Measurements from ENCODE around the gene CRISPLD2.
"Not testable (repeated sequence)": the region's sequence is repeated elsewhere in the genome, so short reads cannot be mapped to it uniquely, and the experiment has no call there.

Gene CRISPLD2

DNA sequence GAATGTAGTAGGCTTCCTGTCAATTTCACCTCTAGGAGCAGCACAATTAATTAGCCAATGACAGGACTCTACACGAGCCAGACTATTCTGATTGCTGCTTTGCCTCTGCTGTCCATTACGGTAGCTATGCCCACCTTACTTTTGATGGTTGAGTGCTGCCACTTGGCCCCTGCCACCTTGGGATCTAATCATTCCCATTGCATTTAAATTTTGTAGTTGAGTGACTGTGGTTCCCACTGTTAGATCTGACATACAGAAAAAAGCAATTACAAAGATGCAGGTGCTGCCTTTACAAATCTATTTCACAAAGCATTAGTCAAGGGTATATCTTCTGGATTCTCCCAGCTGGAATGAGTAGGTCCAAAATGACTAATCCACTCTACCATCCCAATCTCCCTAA, 39.9 kb downstream of the CRISPLD2 start:
- no peak for DNase-seq (ENCODE audit: low read depth in 2 of 2)

DNA sequence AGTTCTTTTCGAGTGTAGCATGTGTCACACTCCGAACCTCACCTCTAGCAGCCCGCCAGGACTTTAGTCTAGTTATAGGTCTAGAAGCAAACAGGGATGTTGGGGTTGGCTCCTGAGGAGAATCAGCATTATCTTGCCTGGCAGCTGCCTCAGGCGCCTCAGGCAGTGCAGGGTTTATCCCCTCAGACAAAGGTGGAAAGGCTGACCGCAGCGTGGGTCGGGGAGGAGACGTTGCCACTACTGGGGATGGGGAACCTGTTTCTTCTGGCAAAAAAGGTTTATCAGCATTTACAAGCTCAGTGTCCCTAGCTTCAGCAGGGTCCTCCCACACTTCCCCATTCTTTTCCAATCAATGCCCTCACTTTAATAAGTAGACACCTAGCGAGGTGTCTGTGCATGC, 40.6 kb downstream of the CRISPLD2 start:
- no peak for DNase-seq (ENCODE audit: low read depth in 2 of 2)

GRCh38 chr16:84861671-84862070, 41.9 kb downstream of the CRISPLD2 start:
- DNase-seq (ENCODE audit: low read depth in 2 of 2), result no peak

DNA sequence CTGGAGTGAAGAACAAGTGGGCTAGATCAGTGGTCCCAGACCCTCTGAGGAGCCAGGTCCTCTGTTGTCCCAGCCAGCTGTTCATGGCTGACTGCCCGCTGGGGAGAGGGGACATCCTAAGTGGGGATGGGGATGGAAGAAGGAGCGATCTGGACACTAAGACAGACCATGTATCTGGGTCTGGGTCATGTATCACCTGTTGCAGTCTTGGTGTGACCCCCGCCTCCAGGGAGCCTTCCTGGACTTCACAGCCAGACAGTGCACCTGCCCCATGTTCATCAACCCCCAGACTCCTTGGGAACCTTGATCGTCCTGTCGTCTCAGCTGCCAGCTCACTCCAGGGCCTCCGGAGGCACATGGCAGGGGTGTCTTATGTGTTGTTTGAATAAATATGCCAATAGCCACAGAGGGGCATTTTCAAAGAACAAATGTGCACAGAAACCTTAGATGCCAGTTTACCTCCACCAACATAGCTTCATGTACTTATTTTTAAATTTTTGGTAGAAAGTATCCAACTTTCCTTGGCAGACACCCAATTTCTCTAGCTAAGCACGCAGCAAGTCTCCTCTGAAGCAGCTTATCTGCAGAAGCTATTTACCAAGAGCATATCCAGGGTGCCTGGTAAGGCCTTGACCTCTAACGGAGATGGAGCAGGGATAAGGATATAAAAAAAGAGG, 43.2 kb downstream of the CRISPLD2 start:
- no peak for DNase-seq (ENCODE audit: low read depth in 2 of 2)

GRCh38 chr16:84863481-84863814, 43.7 kb downstream of the CRISPLD2 start:
- DNase-seq (ENCODE audit: low read depth in 2 of 2), result no peak

DNA sequence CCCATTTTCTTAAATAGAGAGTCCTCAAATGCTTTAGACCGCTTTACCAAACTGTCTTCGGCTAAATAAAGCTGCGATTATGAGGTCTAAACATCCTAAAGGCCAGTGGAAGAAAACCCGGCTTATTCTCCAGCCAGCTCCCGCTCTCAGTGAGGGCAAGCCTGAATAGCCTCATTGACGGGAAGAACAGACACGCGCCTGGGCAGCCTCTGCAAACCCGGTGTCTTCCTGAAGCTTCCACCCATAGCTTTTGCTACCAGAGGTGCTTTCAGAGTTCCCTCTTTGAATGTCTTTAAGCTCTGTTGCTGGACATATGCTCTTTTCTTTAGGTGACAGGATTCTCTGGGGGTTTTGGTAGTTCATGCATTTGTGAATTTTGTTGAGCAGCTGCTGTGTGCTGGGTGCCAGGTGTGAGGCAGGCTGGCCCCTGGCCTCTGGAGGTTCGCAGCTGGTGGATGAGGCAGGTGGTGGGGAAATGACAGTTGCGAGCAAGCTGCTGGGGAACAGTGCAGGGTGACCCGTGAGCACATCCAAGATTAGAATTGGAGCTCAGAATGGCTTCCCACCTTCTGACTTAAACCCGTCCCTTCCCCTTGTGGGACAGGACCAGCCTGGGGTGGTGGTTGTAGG, 44.7 kb downstream of the CRISPLD2 start:
- no peak for DNase-seq (ENCODE audit: low read depth in 2 of 2)

DNA sequence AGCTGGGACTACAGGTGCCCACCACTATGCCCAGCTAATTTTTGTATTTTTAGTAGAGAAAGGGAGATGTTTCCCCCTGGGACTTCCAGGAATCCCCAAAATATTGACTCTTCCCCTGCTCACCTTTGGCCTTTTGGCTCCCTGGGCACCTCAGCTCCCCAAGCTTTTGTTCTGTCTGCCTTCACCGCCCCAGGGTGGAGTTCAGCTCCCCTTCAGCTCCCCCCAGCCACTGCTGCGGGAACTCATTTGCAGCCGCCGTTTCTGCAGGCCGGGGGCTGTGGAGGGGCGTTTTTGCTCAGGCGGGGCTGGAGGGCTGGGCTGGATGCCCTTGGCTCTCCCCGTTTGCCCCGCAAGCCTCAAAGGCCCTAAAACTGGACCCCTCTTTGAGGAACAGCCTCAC, 47.9 kb downstream of the CRISPLD2 start:
- DNase-seq (ENCODE audit: low read depth in 2 of 2), result no peak

GRCh38 chr16:84868328-84868727, 48.5 kb downstream of the CRISPLD2 start:
- no peak for DNase-seq (ENCODE audit: low read depth in 2 of 2)

GRCh38 chr16:84868829-84869472, 49.2 kb downstream of the CRISPLD2 start:
- DNase-seq (ENCODE audit: low read depth in 2 of 2), result no peak

DNA sequence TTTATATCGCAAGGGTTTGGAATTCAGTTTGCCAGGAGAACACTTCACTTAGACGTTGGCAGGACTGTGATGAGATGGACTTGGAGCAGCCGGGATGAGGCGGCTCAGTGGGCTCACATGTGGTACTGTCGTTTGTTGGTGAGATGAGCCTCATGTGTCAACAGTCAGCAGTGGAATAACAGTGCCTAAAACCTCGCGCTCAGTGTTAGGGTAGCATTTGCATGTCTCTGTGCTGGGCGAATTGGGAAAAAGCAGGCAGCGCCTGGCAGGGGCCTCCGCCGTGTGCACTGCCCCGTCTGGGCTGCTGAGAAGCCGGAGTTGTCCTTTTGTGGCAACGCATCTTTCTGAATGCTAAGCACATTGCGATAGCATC, 49.7 kb downstream of the CRISPLD2 start:
- DNase-seq (ENCODE audit: low read depth in 2 of 2), result no peak

DNA sequence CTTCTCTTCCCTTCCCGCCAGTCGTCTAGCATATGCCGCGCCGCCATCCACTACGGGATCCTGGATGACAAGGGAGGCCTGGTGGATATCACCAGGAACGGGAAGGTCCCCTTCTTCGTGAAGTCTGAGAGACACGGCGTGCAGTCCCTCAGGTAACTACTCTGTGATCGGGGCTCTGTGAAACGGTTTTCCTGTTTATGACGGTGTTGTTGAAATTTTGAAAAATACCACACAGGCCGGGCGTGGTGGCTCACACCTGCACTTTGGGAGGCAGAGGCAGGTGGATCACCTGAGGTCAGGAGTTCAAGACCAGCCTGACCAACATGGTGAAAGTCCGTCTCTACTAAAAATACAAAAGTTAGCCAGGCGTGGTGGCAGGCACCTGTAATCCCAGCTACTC, 53.2 kb downstream of the CRISPLD2 start:
- not testable (repeated sequence) for DNase-seq (ENCODE audit: low read depth in 2 of 2)

GRCh38 chr16:84874004-84874435, 54.2 kb downstream of the CRISPLD2 start:
- DNase-seq (ENCODE audit: low read depth in 2 of 2), result no peak

DNA sequence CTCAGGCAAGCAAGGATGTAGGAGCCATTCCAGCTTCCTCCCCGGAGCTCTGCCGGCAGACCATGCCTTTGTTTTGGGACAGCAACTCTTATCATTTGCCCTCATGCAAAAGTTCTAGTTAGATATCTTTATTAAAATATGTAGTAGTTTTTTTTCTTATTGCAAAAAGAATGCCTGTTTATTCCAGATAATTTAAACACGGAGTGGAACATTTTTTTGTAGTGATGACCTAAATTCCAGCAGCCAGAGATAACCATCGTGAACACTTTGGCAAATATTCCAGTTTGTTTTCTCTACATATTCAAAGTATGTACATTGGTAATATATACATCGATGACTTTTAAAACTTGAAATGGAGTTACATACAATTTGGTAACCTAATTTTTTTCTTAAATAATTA, 54.8 kb downstream of the CRISPLD2 start:
- no peak for DNase-seq (ENCODE audit: low read depth in 2 of 2)

DNA sequence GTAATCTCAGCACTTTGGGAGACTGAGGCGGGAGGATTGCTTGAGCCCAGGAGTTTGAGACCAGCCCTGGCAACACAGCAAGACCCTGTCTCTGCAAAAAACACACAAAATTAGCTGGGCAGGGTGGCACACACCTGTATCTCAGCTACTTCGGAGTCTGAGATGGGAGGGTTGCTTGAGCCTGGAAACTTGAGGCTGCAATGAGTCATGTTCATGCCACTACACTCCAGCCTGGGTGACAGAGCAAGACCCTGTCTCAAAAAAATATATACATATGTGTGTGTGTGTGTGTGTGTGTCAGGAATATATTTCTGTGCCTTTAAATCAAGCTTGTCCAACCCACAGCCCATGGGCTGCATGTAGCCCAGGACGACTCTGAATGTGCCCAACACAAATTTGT, 55.2 kb downstream of the CRISPLD2 start:
- no peak for DNase-seq (ENCODE audit: low read depth in 2 of 2)

- no peak for DNase-seq (ENCODE audit: low read depth in 2 of 2)
Observed at GRCh38 chr16:84875846-84876245, 56.1 kb downstream of the CRISPLD2 start.

DNA sequence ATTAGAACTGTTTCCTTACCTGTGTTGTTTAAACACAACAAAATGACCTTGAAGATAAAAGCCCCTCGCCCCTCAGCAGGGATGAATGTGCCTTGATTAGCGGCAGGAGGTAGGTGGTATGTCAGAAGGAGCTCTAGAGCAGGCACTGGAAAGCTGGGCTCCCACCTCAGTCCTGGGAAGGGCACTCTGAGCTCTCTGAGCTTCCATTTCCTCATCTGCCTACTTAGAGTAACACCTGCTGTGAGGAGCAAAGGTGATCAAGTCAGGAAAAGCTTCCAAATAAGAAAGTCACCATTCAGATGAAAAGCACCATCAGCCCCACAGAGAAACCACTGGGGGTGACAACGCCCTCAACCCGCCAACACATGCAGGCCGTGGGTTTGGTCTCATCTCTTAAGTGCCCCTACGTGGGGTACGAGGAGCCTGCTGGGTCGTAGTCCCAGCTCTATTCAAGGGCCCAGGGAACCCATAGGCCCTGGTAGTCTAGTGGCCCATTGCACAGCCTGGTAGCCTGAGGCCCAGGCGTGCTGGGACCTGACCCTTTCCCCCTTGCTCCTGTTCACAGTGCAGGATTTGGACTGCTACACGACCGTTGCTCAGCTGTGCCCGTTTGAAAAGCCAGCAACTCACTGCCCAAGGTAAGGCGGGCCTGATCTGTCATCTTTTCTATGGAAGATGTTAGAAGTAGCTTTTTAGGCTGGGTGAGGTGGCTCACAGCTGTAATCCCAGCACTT, 57.3 kb downstream of the CRISPLD2 start:
- DNase-seq (ENCODE audit: low read depth in 2 of 2), result no peak

GRCh38 chr16:84878770-84879169, 59.0 kb downstream of the CRISPLD2 start:
- no peak for DNase-seq (ENCODE audit: low read depth in 2 of 2)

GRCh38 chr16:84879569-84880487, 60.0 kb downstream of the CRISPLD2 start:
- no peak for DNase-seq (ENCODE audit: low read depth in 2 of 2)

- DNase-seq (ENCODE audit: low read depth in 2 of 2), result no peak
Observed at GRCh38 chr16:84881702-84882521, 62.1 kb downstream of the CRISPLD2 start.

DNA sequence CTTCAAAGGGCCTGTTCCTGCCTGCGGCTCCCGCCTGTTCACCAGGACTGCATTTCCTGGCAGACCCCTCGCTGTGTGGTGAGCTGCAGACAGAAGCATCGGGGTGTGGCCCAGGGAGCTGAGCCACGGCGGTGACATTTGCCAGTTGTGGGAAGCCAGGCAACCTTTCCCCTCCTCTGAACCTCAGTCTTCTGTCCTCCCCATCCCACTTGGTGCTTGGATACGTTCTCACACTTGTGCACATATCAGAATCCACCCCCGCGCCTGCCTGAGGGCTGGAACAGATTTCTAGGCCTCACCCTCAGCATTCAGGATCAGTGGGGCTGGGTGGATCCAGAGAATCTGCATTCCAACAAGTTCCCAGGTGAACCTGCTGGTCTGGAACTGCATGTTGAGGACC, 63.5 kb downstream of the CRISPLD2 start:
- DNase-seq (ENCODE audit: low read depth in 2 of 2), result no peak

DNA sequence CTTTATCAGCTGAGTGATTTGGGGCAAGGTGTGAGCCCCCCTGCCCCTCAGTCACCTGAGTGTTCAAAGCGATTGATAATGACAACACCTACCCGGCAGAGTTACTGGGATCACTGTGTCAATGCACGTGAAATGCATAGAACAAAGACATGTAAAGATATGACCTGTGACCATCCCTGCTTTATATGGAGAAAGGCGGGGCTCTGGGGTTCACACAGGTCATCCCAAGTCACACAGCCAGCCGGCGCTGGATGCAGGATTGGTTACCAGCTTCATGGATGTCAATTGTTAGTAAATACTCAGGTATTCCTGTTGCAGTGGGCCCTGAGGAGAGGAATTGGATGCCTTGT, 64.4 kb downstream of the CRISPLD2 start:
- DNase-seq (ENCODE audit: low read depth in 2 of 2), result no peak

Data from stimulated activated CD8-positive, alpha-beta memory T cell treated with anti-CD3 and anti-CD28 coated beads, Interleukin-7, amount 100 ng/mL, for 4 hours (primary cell).